Measurements from ENCODE around the gene PGAP6. TPM values are rescaled to one million over a fixed set of nuclear protein-coding genes. Genes with fewer than 3 reads are reported as not detected.
A peak's percentile ranks its signal among the peaks of the same experiment; 100 is the strongest.

The PGAP6 gene
- total and polyA plus RNA-seq, 10 donors: 19.5 to 63.2 (median 43.9) TPM

GRCh38 chr16:374616-374926, 7.2 kb downstream of the PGAP6 start:
- H3K27ac ChIP-seq: no peak overlapping the region
- no peak for DNase-seq
- TF ChIP-seq POLR2A (IDR thresholded peaks at IDR 0.05): no peak
- TF ChIP-seq POLR2AphosphoS5 (IDR thresholded peaks at IDR 0.05): no peak
- no peak for TF ChIP-seq CTCF (IDR thresholded peaks at IDR 0.05 in 8 of 11, conservative IDR thresholded peaks at IDR 0.05 in 3 of 11)
- no peak overlapping the region for H3K4me3 ChIP-seq
- H3K27me3 ChIP-seq (replicated peaks in 1 of 7): no peaks in the 10 kb centered on the region
- peaks cover 0 to 70% (median 61%) of the 10 kb centered on the region in 6 donors for H3K36me3 ChIP-seq
- WGBS, 5 donors: 91 to 97% (median 95%) methylated on average over 8 to 9 of the region's 9 CpGs
- intact Hi-C loops (cut with DNase I; ENCODE audit: low total_unique reads): no loop called here
- peaks cover 9 to 33% (median 24%) of the 10 kb centered on the region in 6 donors for H3K4me1 ChIP-seq
- H3K9me3 ChIP-seq: no peaks in the 10 kb centered on the region

DNA sequence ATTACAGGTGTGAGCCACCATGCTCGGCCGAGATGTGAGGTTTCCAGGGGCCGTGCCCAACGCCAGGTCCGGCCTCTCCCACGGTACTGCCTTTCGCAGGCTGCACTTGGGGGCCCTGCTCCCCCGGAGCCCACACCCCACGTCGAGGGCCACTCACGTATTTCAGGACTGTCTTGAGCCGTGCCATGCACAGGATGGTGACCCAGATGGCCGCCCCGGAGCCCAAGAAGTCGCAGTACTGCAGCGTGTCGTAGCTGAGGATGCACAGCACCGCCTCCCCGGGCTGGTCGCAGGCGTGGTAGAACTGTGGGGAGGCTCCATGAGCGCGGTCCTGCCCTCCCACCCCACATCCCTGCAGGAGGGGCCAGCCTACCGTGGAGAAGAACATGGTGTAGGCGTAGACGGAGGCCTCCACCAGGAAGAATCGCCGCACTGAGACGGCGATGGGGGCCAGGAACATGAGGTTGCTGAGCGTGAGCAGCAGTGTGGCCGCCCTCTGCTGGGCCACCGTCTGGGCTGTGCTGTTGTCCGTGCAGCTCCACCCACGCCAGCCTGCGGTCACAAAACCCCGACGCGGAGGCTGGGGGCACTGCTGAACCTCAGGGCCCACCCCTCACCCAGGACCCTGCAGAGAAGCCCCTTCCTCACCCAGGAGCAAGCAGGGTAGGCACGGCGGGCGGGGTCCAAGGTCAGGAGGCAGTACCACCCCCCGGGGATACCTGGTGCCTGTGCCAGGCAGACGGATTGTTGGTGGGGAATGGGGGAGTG, 7.7 kb downstream of the PGAP6 start:
- Histone ChIP-seq H3K4me1 (peaks cover 9 to 33% (median 26%) of the 10 kb centered on the region in 6 donors), H3K4me3 (no peak overlapping the region), H3K27ac (no peak overlapping the region), H3K36me3 (peaks cover 0 to 76% (median 61%) of the 10 kb centered on the region in 6 donors), H3K9me3 (no peaks in the 10 kb centered on the region), H3K27me3 (replicated peaks in 1 of 7) (no peaks in the 10 kb centered on the region)
- TF ChIP-seq CTCF (IDR thresholded peaks at IDR 0.05 in 8 of 11, conservative IDR thresholded peaks at IDR 0.05 in 3 of 11) (no peak), POLR2A (IDR thresholded peaks at IDR 0.05) (no peak), POLR2AphosphoS5 (IDR thresholded peaks at IDR 0.05) (no peak)
- intact Hi-C loops (cut with DNase I; ENCODE audit: low total_unique reads): no loop called here
- peak; percentile 72 for DNase-seq
- 93 to 96% (median 94%) methylated on average over 39 to 44 of the region's 44 CpGs for WGBS, 5 donors

- peaks cover 9 to 32% (median 25%) of the 10 kb centered on the region in 6 donors for H3K4me1 ChIP-seq
- no peaks in the 10 kb centered on the region for H3K27me3 ChIP-seq (replicated peaks in 1 of 7)
- H3K9me3 ChIP-seq: no peaks in the 10 kb centered on the region
- H3K27ac ChIP-seq: no peak overlapping the region
- intact Hi-C loops (cut with DNase I; ENCODE audit: low total_unique reads): no loop called here
- peak; percentile 62 for DNase-seq
- H3K4me3 ChIP-seq: no peak overlapping the region
- 81 to 96% (median 92%) methylated on average over 4 to 5 of the region's 5 CpGs for WGBS, 5 donors
- H3K36me3 ChIP-seq: peaks cover 0 to 85% (median 71%) of the 10 kb centered on the region in 6 donors
- no peak for TF ChIP-seq POLR2AphosphoS5 (IDR thresholded peaks at IDR 0.05)
- TF ChIP-seq POLR2A (IDR thresholded peaks at IDR 0.05): no peak
- TF ChIP-seq CTCF (IDR thresholded peaks at IDR 0.05 in 8 of 11, conservative IDR thresholded peaks at IDR 0.05 in 3 of 11): no peak
Measured at GRCh38 chr16:373020-373598, 8.7 kb downstream of the PGAP6 start.

DNA sequence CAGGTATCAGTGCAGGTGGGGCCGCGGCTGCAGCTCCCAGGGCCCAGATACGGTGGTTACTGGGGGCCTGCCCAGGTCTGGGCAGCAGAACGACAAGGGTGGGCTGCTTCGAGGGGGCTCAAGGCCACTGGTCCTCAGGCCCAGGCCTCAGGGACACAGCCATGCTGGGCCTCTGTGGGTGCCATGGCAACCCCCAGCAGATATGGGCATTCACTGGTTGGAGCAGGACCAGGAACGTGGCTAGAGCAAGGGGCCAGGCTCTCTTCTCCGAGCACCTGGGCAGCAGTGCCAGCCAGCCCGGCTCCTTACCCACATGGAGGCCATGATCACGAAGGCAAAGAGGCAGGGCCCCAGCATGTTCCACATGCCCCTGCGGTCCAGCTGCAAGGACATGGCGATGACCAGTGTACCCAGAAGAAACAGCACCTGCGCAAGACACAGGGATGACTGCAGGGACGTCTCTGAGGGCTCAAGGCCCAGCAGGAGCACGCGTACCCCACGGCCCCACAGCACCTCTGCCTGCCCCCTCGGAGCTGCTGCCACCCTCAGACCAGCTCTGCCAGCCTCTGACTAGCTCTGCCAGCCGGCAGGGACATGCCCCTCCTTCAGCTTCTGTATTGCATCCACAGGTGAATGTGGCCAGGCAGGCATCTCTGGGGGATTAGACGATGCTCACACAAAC, 9.3 kb downstream of the PGAP6 start:
- no peak for TF ChIP-seq POLR2AphosphoS5 (IDR thresholded peaks at IDR 0.05)
- no peak for TF ChIP-seq POLR2A (IDR thresholded peaks at IDR 0.05)
- no peak for TF ChIP-seq CTCF (IDR thresholded peaks at IDR 0.05 in 8 of 11, conservative IDR thresholded peaks at IDR 0.05 in 3 of 11)
- Histone ChIP-seq H3K27me3 (replicated peaks in 1 of 7) (no peaks in the 10 kb centered on the region), H3K4me1 (peaks cover 9 to 32% (median 25%) of the 10 kb centered on the region in 6 donors), H3K36me3 (peaks cover 0 to 87% (median 74%) of the 10 kb centered on the region in 6 donors), H3K4me3 (no peak overlapping the region), H3K27ac (no peak overlapping the region), H3K9me3 (no peaks in the 10 kb centered on the region)
- peak; percentile 77 for DNase-seq
- 92 to 97% (median 95%) methylated on average over 9 to 19 of the region's 19 CpGs for WGBS, 5 donors
- intact Hi-C loops (cut with DNase I; ENCODE audit: low total_unique reads): no loop called here
